Measurements from ENCODE around the gene GYG1.

GRCh38 chr3:148975248-148975647 is 16.1 kb upstream of the GYG1 start:
- TF ChIP-seq, protein P1, sequence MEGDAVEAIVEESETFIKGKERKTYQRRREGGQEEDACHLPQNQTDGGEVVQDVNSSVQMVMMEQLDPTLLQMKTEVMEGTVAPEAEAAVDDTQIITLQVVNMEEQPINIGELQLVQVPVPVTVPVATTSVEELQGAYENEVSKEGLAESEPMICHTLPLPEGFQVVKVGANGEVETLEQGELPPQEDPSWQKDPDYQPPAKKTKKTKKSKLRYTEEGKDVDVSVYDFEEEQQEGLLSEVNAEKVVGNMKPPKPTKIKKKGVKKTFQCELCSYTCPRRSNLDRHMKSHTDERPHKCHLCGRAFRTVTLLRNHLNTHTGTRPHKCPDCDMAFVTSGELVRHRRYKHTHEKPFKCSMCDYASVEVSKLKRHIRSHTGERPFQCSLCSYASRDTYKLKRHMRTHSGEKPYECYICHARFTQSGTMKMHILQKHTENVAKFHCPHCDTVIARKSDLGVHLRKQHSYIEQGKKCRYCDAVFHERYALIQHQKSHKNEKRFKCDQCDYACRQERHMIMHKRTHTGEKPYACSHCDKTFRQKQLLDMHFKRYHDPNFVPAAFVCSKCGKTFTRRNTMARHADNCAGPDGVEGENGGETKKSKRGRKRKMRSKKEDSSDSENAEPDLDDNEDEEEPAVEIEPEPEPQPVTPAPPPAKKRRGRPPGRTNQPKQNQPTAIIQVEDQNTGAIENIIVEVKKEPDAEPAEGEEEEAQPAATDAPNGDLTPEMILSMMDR (IDR thresholded peaks at IDR 0.05), result no peak
- no peak for TF ChIP-seq POLR2A (IDR thresholded peaks at IDR 0.05)
